RWPE1 (cell line): ENCODE results near the gene KCNJ18.
"Not testable (repeated sequence)": the region's sequence is repeated elsewhere in the genome, so short reads cannot be mapped to it uniquely, and the experiment has no call there.

Experiments used
- CTCF ChIA-PET: fragments of 350-600 bp; sonication (Branson Sonifier 250); formaldehyde crosslinking; extraction: SDS; loops from one replicate; lab custom pipeline; 2021; lab: Yijun Ruan, JAX
- POLR2A ChIA-PET: fragments of 400-600 bp; formaldehyde crosslinking; extraction: SDS; loops from one replicate; lab custom pipeline; 2020; ENCODE audit warnings: antibody characterized with exemption; ENCODE audit not compliant: low non-redundant PET; lab: Yijun Ruan, JAX
- DNase-seq: peaks from one replicate; pipeline ENCODE4 v3.0.0; 2012; ENCODE audit warnings: low spot score
- H3K27ac ChIP-seq: fragments of 450-650 bp; 2 replicates; pipeline ENCODE4 v1.5.1; 2017
- CTCF ChIP-seq: fragments of 450-650 bp; conservative IDR thresholded peaks from 2 replicates; pipeline ENCODE4 v1.5.1; 2017; ENCODE audit warnings: low read depth, mild to moderate bottlenecking

The KCNJ18 gene

GRCh38 chr17:21680366-21680765, 12.0 kb upstream of the KCNJ18 start:
- CTCF ChIA-PET = no interaction called here
- POLR2A ChIA-PET = no interaction called here
- no peak for DNase-seq

GRCh38 chr17:21680850-21681351, 11.4 kb upstream of the KCNJ18 start:
- H3K27ac ChIP-seq, CTCF ChIA-PET, DNase-seq, POLR2A ChIA-PET: not testable (repeated sequence)

More at GRCh38 chr17:21680366-21680765, 12.0 kb upstream of the KCNJ18 start:
- H3K27ac ChIP-seq = no peak overlapping the region
- TF ChIP-seq CTCF = no peak

- H3K27ac ChIP-seq, POLR2A ChIA-PET, DNase-seq, CTCF ChIA-PET: not testable (repeated sequence)
These were observed 10.7 kb upstream of the KCNJ18 start for GRCh38 chr17:21681576-21681975.

- POLR2A ChIA-PET, CTCF ChIA-PET, DNase-seq, H3K27ac ChIP-seq: not testable (repeated sequence)
These were observed 10.2 kb upstream of the KCNJ18 start for GRCh38 chr17:21682130-21682529.

GRCh38 chr17:21683142-21683712, 9.1 kb upstream of the KCNJ18 start:
- POLR2A ChIA-PET, DNase-seq, CTCF ChIA-PET, H3K27ac ChIP-seq: not testable (repeated sequence)

- CTCF ChIA-PET, H3K27ac ChIP-seq, DNase-seq, POLR2A ChIA-PET: not testable (repeated sequence)
These were observed 8.4 kb upstream of the KCNJ18 start for GRCh38 chr17:21683897-21684296.

- H3K27ac ChIP-seq, POLR2A ChIA-PET, DNase-seq, CTCF ChIA-PET: not testable (repeated sequence)
These were observed 7.9 kb upstream of the KCNJ18 start for GRCh38 chr17:21684384-21684783.

- H3K27ac ChIP-seq, POLR2A ChIA-PET, DNase-seq, CTCF ChIA-PET: not testable (repeated sequence)
These were observed 7.1 kb upstream of the KCNJ18 start for GRCh38 chr17:21685061-21685795.

GRCh38 chr17:21686165-21687015, 5.9 kb upstream of the KCNJ18 start:
- ChIA-PET POLR2A (no interaction called here), CTCF (interaction anchor here (0.7 kb wide), 1 partner anchor 173 kb away, joined by 3 read pairs; no protein-coding TSS in a partner anchor)
- no peak overlapping the region for H3K27ac ChIP-seq
- DNase-seq = no peak
- TF ChIP-seq CTCF = no peak
